ENCODE measurements around the gene FAT1.

Gene FAT1

DNA sequence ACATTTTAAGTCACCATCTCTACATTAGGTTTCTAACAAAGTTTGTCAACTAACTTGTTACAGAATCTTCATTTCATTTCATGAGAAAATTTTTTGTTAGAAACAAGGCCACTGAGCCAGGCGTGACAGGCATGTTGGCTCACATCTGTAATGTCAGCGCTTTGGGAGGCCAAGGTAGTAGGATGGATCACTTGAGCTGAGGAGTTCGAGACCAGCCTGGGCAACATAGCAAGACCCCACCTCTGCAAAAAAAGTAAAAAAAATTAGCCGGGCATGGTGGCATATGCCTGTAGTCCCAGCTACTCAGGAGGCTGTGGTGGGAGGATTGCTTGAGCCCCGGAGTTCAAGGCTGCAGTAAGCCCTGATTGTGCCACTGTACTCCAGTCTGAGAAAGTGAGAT lies 32.3 kb downstream of the FAT1 start:
- no peak for DNase-seq (ENCODE audit: extremely low spot score)
- CTCF ChIA-PET: no interaction called here
- POLR2A ChIA-PET: no interaction called here
- TF ChIP-seq LEF1 (IDR thresholded peaks at IDR 0.05; ENCODE audit: borderline replicate concordance) (no peak), CTBP1 (IDR thresholded peaks at IDR 0.05; ENCODE audit: borderline replicate concordance) (no peak)
- TF ChIP-seq, protein P1, sequence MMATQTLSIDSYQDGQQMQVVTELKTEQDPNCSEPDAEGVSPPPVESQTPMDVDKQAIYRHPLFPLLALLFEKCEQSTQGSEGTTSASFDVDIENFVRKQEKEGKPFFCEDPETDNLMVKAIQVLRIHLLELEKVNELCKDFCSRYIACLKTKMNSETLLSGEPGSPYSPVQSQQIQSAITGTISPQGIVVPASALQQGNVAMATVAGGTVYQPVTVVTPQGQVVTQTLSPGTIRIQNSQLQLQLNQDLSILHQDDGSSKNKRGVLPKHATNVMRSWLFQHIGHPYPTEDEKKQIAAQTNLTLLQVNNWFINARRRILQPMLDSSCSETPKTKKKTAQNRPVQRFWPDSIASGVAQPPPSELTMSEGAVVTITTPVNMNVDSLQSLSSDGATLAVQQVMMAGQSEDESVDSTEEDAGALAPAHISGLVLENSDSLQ (IDR thresholded peaks at IDR 0.05): no peak

DNA sequence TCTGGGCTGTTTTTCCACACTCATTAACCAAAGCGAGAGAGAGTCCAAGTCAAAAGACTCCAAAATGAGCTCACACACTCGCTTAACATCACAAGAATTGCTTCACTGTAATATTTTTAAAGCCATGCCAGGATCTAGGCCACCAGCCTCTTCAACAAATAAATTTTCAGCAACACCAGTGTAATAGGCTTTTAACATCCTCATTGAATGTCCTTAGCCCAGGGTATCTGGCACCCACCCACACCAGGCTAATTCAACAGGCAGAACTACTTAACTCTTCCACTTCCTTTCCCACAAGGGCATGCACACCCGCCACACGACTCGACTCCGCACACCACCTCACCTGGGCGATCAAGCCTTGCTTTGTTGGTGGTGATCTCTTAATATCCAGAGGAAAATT lies 34.2 kb downstream of the FAT1 start:
- no peak for DNase-seq (ENCODE audit: extremely low spot score)
- POLR2A ChIA-PET: no interaction called here
- CTCF ChIA-PET: no interaction called here
- TF ChIP-seq ARNT (IDR thresholded peaks at IDR 0.05): no peak
- TF ChIP-seq, protein P1 (IDR thresholded peaks at IDR 0.05): no peak

DNA sequence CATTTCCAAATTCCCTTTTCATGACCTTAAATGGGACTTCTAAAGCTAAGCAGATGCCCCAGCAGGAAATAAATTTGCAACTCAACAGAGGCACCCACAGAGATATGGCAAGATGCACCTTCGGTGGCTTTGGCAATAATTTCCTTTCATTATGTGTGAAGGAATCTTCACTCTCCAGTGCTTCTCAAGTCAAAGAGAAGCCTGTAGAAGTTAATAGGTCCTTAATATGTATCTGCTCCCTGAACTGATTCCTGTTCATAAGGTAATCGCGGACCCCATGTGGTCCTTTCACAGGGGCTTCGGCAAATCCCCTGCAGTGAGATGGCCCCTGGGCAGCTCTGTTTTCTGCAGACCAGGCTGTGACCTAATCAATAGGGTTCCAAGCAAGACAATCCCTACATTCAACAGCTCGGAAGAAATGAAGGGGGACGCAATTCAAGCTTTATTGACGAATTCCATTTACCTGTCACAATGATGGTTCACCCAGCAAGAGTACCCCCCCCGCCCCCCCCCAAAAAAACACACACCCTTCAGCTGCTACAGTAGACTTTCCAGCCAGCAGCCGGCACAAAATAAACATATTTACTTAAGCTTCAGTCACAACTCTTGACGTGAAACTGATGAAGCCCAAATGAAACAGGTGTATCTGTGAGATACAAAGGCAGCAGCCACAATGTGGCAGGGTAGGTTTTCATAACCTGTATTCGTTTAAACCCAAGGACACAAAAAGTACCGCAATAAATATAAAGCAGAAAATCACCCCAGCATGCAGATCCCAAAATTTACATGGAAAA lies 35.3 kb downstream of the FAT1 start:
- no peak for DNase-seq (ENCODE audit: extremely low spot score)
- ChIA-PET CTCF (no interaction called here), POLR2A (no interaction called here)
- TF ChIP-seq ELF4 (IDR thresholded peaks at IDR 0.05) (no peak), TARDBP (IDR thresholded peaks at IDR 0.05) (no peak)

DNA sequence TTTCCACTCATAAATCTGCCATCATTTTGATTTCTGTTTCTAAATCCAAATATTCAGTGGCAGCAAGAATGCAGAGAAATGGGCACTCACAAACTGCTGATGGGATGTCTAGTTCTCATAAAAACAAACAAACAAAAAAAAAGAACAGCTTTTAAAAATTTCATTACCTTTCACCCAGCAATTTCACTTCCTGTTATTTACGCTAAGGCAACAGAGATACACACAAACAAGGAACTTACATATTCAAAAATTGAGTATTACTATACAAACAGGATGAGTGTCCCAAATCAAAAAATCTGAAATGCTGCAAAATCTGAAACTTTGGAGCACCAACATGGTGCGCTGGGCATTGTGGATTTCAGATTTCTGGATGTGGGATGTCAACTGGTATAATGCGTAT lies 36.4 kb downstream of the FAT1 start:
- POLR2A ChIA-PET: no interaction called here
- TF ChIP-seq LEF1 (IDR thresholded peaks at IDR 0.05; ENCODE audit: borderline replicate concordance) (no peak), FOXA1 (IDR thresholded peaks at IDR 0.05) (no peak), TARDBP (IDR thresholded peaks at IDR 0.05) (no peak), BHLHE40 (IDR thresholded peaks at IDR 0.05; ENCODE audit: borderline replicate concordance) (no peak), ZNF384 (IDR thresholded peaks at IDR 0.05) (no peak)
- no peak for DNase-seq (ENCODE audit: extremely low spot score)
- CTCF ChIA-PET: no interaction called here

DNA sequence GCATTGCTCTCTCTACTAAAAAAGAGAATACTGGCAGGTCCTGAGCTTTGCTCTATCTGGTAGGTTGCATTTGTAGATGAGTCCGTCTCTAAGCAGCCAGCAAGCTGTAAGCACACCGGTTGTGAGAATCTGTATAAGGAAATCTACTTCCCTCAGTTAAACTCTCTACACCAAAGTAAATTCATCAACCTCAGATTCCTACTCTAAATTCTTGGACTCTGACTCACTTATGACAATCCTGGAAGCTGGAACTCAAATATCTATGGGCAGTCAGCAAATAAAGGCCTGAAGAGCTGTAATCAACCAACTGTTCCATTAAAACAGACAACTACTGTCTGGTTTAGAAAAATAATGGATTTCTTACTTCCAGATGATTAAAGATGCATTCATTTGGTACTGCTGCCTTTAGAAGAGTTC lies 37.9 kb downstream of the FAT1 start:
- DNase-seq (ENCODE audit: extremely low spot score): no peak
- no peak for TF ChIP-seq LEF1 (IDR thresholded peaks at IDR 0.05; ENCODE audit: borderline replicate concordance)
- no peak for TF ChIP-seq SUZ12 (IDR thresholded peaks at IDR 0.05)
- TF ChIP-seq, protein P1 (IDR thresholded peaks at IDR 0.05): no peak
- POLR2A ChIA-PET: no interaction called here
- CTCF ChIA-PET: interaction anchor here (0.8 kb wide), 1 partner anchor 40 kb away, joined by 3 read pairs; no protein-coding TSS in a partner anchor

DNA sequence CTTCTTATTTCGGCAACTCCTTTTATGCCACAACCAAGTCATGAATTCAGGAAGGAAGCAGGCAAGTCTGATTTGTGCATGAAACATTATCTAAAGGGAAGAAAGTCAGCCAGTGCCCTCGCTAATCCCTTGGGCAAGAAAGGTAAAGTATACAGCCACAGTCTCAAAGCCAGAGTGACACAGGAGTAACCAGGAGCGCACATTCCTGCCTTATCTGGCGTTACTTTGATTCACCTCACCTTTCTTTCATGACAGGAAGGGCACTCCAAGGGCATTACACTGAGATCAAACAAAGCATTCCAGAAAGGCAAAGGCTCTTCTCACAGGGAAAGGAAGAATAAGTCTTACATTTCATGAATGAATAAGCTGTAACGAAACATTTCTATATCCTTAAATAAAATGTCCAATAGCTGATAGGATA lies 38.8 kb downstream of the FAT1 start:
- TF ChIP-seq SP1 (IDR thresholded peaks at IDR 0.05) (no peak), BHLHE40 (IDR thresholded peaks at IDR 0.05; ENCODE audit: borderline replicate concordance) (no peak), CTBP1 (IDR thresholded peaks at IDR 0.05; ENCODE audit: borderline replicate concordance) (no peak), FOXM1 (IDR thresholded peaks at IDR 0.05; ENCODE audit: borderline replicate concordance) (no peak), FOXK2 (IDR thresholded peaks at IDR 0.05) (no peak), LEF1 (IDR thresholded peaks at IDR 0.05; ENCODE audit: borderline replicate concordance) (no peak), ARNT (IDR thresholded peaks at IDR 0.05) (no peak), SUZ12 (IDR thresholded peaks at IDR 0.05) (no peak), HDGF (IDR thresholded peaks at IDR 0.05; ENCODE audit: borderline replicate concordance) (no peak), ZNF384 (IDR thresholded peaks at IDR 0.05) (no peak), TARDBP (IDR thresholded peaks at IDR 0.05) (no peak)
- TF ChIP-seq, protein P1 (IDR thresholded peaks at IDR 0.05): no peak
- no peak for DNase-seq (ENCODE audit: extremely low spot score)
- ChIA-PET POLR2A (no interaction called here), CTCF (no interaction called here)

DNA sequence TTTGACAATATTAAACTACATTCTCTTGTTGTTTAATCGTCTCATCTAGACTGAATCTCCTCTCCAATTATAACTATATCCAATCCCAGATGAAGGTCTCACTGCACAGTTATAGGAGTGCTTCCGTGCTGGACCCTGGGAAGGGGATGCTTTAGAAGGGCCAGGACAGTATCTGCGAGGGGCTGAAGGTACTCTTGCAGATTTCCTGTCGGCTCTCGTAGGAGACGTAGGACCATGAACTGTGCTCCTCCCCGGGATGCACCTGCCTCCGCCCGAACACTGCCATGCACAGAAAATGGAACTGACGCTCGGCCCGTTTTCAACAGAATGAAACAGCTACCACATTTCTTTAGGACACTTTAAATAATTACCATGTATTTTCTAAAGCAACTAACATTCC lies 39.4 kb downstream of the FAT1 start:
- ChIA-PET CTCF (no interaction called here), POLR2A (no interaction called here)

More for the DNA sequence above, 39.4 kb downstream of the FAT1 start:
- TF ChIP-seq TARDBP (IDR thresholded peaks at IDR 0.05) (no peak), L3MBTL2 (conservative IDR thresholded peaks at IDR 0.05) (no peak), FOXK2 (IDR thresholded peaks at IDR 0.05) (no peak), FOXA1 (IDR thresholded peaks at IDR 0.05) (no peak), ARNT (IDR thresholded peaks at IDR 0.05) (no peak), HDGF (IDR thresholded peaks at IDR 0.05; ENCODE audit: borderline replicate concordance) (no peak), CTBP1 (IDR thresholded peaks at IDR 0.05; ENCODE audit: borderline replicate concordance) (no peak), SUZ12 (IDR thresholded peaks at IDR 0.05) (no peak), NFRKB (IDR thresholded peaks at IDR 0.05) (no peak), BHLHE40 (IDR thresholded peaks at IDR 0.05; ENCODE audit: borderline replicate concordance) (no peak), SP1 (IDR thresholded peaks at IDR 0.05) (no peak), ELF4 (IDR thresholded peaks at IDR 0.05) (no peak), ZNF384 (IDR thresholded peaks at IDR 0.05) (no peak), FOXM1 (IDR thresholded peaks at IDR 0.05; ENCODE audit: borderline replicate concordance) (no peak), LEF1 (IDR thresholded peaks at IDR 0.05; ENCODE audit: borderline replicate concordance) (no peak)
- TF ChIP-seq, protein P1 (IDR thresholded peaks at IDR 0.05): no peak
- no peak for DNase-seq (ENCODE audit: extremely low spot score)
